Neural cell (in vitro differentiated cells): ENCODE data around the gene NOD2. TPM values are rescaled to one million over a fixed set of nuclear protein-coding genes. Genes with fewer than 3 reads are reported as not detected.

Experiments
- H2AFZ ChIP-seq: fragments of 200-600, 300-800 bp; sonication (generic), shearing (Covaris generic); 2 replicates; pipeline ENCODE4 v1.6.0; 2014; ENCODE audit warnings: low read depth, mild to moderate bottlenecking, antibody characterized with exemption, low read length, moderate library complexity
- H3F3A ChIP-seq: fragments of 200-600 bp; shearing (Covaris generic); 2 replicates; pipeline ENCODE4 v1.6.1; 2016; ENCODE audit warnings: mild to moderate bottlenecking, moderate library complexity, mixed read lengths, antibody characterized with exemption, low read length; ENCODE audit not compliant: insufficient read depth, poor library complexity, severe bottlenecking
- H3K27ac ChIP-seq: fragments of 200-600, 300-800 bp; sonication (generic), shearing (Covaris generic); 2 replicates; pipeline ENCODE4 v1.5.1; 2014; ENCODE audit warnings: mild to moderate bottlenecking, low read length, moderate library complexity
- H3K27me3 ChIP-seq: fragments of 300-800, 200-600 bp; sonication (generic), shearing (Covaris generic); 2 replicates; pipeline ENCODE4 v1.6.0; 2014; ENCODE audit warnings: mild to moderate bottlenecking, low read depth, low read length, moderate library complexity; ENCODE audit not compliant: insufficient read depth
- H3K36me3 ChIP-seq: fragments of 300-800, 200-600 bp; sonication (generic), shearing (Covaris generic); 2 replicates; pipeline ENCODE4 v1.5.1; 2014; ENCODE audit warnings: mild to moderate bottlenecking, antibody characterized with exemption, low read length, moderate library complexity; ENCODE audit not compliant: insufficient read depth
- H3K4me2 ChIP-seq: fragments of 300-800, 200-600 bp; sonication (generic), shearing (Covaris generic); 2 replicates; pipeline ENCODE4 v1.6.0; 2014; ENCODE audit warnings: mild to moderate bottlenecking, low read length
- H3K4me3 ChIP-seq: fragments of 300-800, 200-600 bp; sonication (generic), shearing (Covaris generic); 2 replicates; pipeline ENCODE4 v1.5.1; 2014; ENCODE audit warnings: mild to moderate bottlenecking, low read length, moderate library complexity
- H3K79me2 ChIP-seq: fragments of 200-600 bp; shearing (Covaris generic); replicated peaks from 2 replicates; pipeline ENCODE4 v1.6.0; 2014; ENCODE audit warnings: mild to moderate bottlenecking, low read length, moderate library complexity; ENCODE audit not compliant: insufficient read depth
- H3K9ac ChIP-seq: fragments of 300-800, 200-600 bp; sonication (generic), shearing (Covaris generic); 2 replicates; pipeline ENCODE4 v1.6.1; 2016; ENCODE audit warnings: mild to moderate bottlenecking, low read length, mixed read lengths
- H3K9me2 ChIP-seq: fragments of 200-600 bp; shearing (Covaris generic); 2 replicates; pipeline ENCODE4 v1.6.1; 2016; ENCODE audit warnings: mild to moderate bottlenecking, low read length, mixed read lengths; ENCODE audit not compliant: insufficient read depth
- H3K9me3 ChIP-seq: fragments of 200-600, 300-800 bp; sonication (generic), shearing (Covaris generic); 2 replicates; pipeline ENCODE4 v1.6.1; 2016; ENCODE audit warnings: mild to moderate bottlenecking, mixed run types, low read length, moderate library complexity, mixed read lengths
- H4K20me1 ChIP-seq: fragments of 200-600 bp; shearing (Covaris generic); 2 replicates; pipeline ENCODE4 v1.6.1; 2016; ENCODE audit warnings: mild to moderate bottlenecking, mixed run types; ENCODE audit not compliant: insufficient read depth
- CTCF ChIP-seq: fragments of 450-650 bp; IDR thresholded peaks from 2 replicates; pipeline ENCODE4 v1.5.1; 2014; ENCODE audit warnings: antibody characterized with exemption, mild to moderate bottlenecking, moderate library complexity; ENCODE audit not compliant: poor library complexity, severe bottlenecking
- EP300 ChIP-seq: fragments of 450-650 bp; conservative IDR thresholded peaks from 2 replicates; pipeline ENCODE4 v1.6.1; 2014; ENCODE audit warnings: antibody characterized with exemption, mild to moderate bottlenecking, moderate library complexity; ENCODE audit not compliant: poor library complexity, severe bottlenecking
- EZH2 ChIP-seq: fragments of 200-600, 300-800 bp; shearing (Covaris generic), sonication (generic); IDR thresholded peaks from 2 replicates; pipeline ENCODE4 v1.6.1; 2014; ENCODE audit warnings: antibody characterized with exemption, low read length, borderline replicate concordance, mild to moderate bottlenecking; ENCODE audit not compliant: insufficient read depth, poor library complexity, severe bottlenecking
- MXI1 ChIP-seq: fragments of 450-650 bp; conservative IDR thresholded peaks from 2 replicates; pipeline ENCODE4 v1.6.1; 2014; ENCODE audit warnings: antibody characterized with exemption, mild to moderate bottlenecking; ENCODE audit not compliant: poor library complexity, severe bottlenecking
- POLR2AphosphoS5 ChIP-seq: IDR thresholded peaks from 2 replicates; pipeline ENCODE4 v1.6.1; 2012
- RAD21 ChIP-seq: fragments of 450-650 bp; conservative IDR thresholded peaks from 2 replicates; pipeline ENCODE4 v1.6.1; 2014; ENCODE audit warnings: antibody characterized with exemption, mild to moderate bottlenecking, moderate library complexity
- SMC3 ChIP-seq: fragments of 450-650 bp; conservative IDR thresholded peaks from 2 replicates; pipeline ENCODE4 v1.6.1; 2014; ENCODE audit warnings: antibody characterized with exemption, mild to moderate bottlenecking, moderate library complexity; ENCODE audit not compliant: poor library complexity
- TAF1 ChIP-seq: IDR thresholded peaks from 2 replicates; pipeline ENCODE4 v1.6.1; 2012; ENCODE audit warnings: low read depth
- polyA plus RNA-seq: library from polyadenylated mRNA; depleted of rRNA; stranded (reverse); fragments of >200 nt; gene quantifications from 2 replicates; pipeline ENCODE4 v1.2.3, GENCODE V29; 2014
- TF ChIP-seq, protein P1 (sequence below): IDR thresholded peaks from 2 replicates; pipeline ENCODE4 v1.6.1; 2012; ENCODE audit warnings: borderline replicate concordance

Gene NOD2
- polyA plus RNA-seq, 1 donor from 2014 or later, result not detected

DNA sequence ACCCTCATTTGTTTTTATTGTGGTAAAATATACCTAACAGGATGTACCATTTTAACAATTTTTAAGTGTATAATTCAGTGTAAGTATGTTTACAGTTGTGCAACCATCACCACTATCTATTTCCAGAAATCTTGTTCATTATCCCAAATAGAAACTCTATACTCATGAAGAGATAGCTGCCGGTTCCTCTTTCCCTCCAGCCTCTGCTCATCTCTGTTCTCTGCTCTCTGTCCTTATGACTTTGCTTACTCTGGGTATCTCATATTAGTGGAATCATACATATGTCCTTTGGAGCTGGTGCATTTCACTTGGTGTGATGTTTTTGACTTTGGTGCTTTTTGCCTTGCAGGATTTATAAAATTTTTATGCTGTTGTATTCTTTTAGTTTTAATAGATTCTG is 67.9 kb downstream of the NOD2 start:
- no peak overlapping the region for H3K27ac ChIP-seq
- TF ChIP-seq EP300 (no peak), POLR2AphosphoS5 (no peak), MXI1 (no peak), EZH2 (no peak), RAD21 (no peak), SMC3 (no peak), TAF1 (no peak), CTCF (no peak)
- TF ChIP-seq, protein P1, sequence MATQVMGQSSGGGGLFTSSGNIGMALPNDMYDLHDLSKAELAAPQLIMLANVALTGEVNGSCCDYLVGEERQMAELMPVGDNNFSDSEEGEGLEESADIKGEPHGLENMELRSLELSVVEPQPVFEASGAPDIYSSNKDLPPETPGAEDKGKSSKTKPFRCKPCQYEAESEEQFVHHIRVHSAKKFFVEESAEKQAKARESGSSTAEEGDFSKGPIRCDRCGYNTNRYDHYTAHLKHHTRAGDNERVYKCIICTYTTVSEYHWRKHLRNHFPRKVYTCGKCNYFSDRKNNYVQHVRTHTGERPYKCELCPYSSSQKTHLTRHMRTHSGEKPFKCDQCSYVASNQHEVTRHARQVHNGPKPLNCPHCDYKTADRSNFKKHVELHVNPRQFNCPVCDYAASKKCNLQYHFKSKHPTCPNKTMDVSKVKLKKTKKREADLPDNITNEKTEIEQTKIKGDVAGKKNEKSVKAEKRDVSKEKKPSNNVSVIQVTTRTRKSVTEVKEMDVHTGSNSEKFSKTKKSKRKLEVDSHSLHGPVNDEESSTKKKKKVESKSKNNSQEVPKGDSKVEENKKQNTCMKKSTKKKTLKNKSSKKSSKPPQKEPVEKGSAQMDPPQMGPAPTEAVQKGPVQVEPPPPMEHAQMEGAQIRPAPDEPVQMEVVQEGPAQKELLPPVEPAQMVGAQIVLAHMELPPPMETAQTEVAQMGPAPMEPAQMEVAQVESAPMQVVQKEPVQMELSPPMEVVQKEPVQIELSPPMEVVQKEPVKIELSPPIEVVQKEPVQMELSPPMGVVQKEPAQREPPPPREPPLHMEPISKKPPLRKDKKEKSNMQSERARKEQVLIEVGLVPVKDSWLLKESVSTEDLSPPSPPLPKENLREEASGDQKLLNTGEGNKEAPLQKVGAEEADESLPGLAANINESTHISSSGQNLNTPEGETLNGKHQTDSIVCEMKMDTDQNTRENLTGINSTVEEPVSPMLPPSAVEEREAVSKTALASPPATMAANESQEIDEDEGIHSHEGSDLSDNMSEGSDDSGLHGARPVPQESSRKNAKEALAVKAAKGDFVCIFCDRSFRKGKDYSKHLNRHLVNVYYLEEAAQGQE, result no peak

DNA sequence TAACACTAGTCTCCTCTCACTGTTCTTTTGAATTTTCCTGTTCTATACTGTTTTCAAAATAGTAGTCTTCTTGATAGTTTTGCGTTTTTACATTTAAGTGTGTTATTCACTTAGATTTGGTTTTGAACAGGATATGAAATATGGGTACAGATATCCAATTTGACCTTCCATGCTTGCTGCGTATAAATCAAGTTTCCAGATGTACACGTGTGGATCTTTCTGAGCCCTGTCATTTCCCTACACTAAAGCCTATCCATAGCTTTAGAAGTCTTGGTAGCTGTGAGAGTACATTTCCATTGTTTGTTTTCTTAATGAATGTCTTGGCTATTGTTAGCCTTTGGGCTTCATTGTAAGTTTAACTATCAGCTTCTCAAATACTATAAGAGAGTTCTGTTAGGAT is 68.8 kb downstream of the NOD2 start:
- Histone ChIP-seq H3F3A (no peaks in the 10 kb centered on the region), H3K9ac (no peak overlapping the region), H3K9me3 (peaks cover 7% of the 10 kb centered on the region), H3K36me3 (peaks cover 4% of the 10 kb centered on the region), H3K27me3 (no peaks in the 10 kb centered on the region), H3K4me3 (no peak overlapping the region), H2AFZ (no peak overlapping the region), H3K4me2 (no peak overlapping the region), H4K20me1 (no peaks in the 10 kb centered on the region), H3K27ac (no peak overlapping the region), H3K79me2 (peaks cover 2% of the 10 kb centered on the region), H3K9me2 (no peaks in the 10 kb centered on the region)
- TF ChIP-seq, protein P1, result no peak
- TF ChIP-seq SMC3 (no peak), EZH2 (no peak), MXI1 (no peak), EP300 (no peak), CTCF (no peak), TAF1 (no peak), RAD21 (no peak), POLR2AphosphoS5 (no peak)

More for the DNA sequence above, 67.9 kb downstream of the NOD2 start:
- H2AFZ ChIP-seq, result no peak overlapping the region
- peaks cover 2% of the 10 kb centered on the region for H3K79me2 ChIP-seq
- H3K4me2 ChIP-seq, result no peak overlapping the region
- H3K27me3 ChIP-seq, result no peaks in the 10 kb centered on the region
- no peak overlapping the region for H3K4me3 ChIP-seq
- no peaks in the 10 kb centered on the region for H4K20me1 ChIP-seq
- H3K9ac ChIP-seq, result no peak overlapping the region
- no peaks in the 10 kb centered on the region for H3K36me3 ChIP-seq
- H3K9me3 ChIP-seq, result peaks cover 3% of the 10 kb centered on the region
- H3K9me2 ChIP-seq, result no peaks in the 10 kb centered on the region
- no peaks in the 10 kb centered on the region for H3F3A ChIP-seq
